Measurements from ENCODE around the gene GPBP1L1. TPM values are rescaled to one million over a fixed set of nuclear protein-coding genes. Genes with fewer than 3 reads are reported as not detected.

GPBP1L1 gene
- total and polyA plus RNA-seq, 2 of the 13 experiments (the other 11 are each of a cell fraction or from before 2014, with no cell fraction given): 45.9 to 86.1 TPM

GRCh38 chr1:45669859-45670655 is 16.3 kb downstream of the GPBP1L1 start (continued):
- no peak for TF ChIP-seq MNT (IDR thresholded peaks at IDR 0.05)
- TF ChIP-seq, protein P1, sequence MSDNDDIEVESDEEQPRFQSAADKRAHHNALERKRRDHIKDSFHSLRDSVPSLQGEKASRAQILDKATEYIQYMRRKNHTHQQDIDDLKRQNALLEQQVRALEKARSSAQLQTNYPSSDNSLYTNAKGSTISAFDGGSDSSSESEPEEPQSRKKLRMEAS (IDR thresholded peaks at IDR 0.05): no peak
- no peak for TF ChIP-seq TBX2 (CRISPR knock-in tag; IDR thresholded peaks at IDR 0.05; ENCODE audit: borderline replicate concordance)
- no peak for TF ChIP-seq ZNF430 (CRISPR knock-in tag; IDR thresholded peaks at IDR 0.05)
- no peak for TF ChIP-seq SP5 (CRISPR knock-in tag; IDR thresholded peaks at IDR 0.05; ENCODE audit: borderline replicate concordance, low read depth)
- no peak for TF ChIP-seq SRSF1 (optimal IDR thresholded peaks at IDR 0.05; ENCODE audit: low read depth, low read length)
- TF ChIP-seq IKZF5 (CRISPR knock-in tag; IDR thresholded peaks at IDR 0.05): no peak

- no TSS peak for BruUV-seq (replicated peaks)
- TF ChIP-seq SOX6 (IDR thresholded peaks at IDR 0.05): no peak
- TF ChIP-seq SOX6 (CRISPR knock-in tag; IDR thresholded peaks at IDR 0.05): no peak
- TF ChIP-seq ZNF775 (CRISPR knock-in tag; IDR thresholded peaks at IDR 0.05; ENCODE audit: borderline replicate concordance): no peak
- TF ChIP-seq ZNF292 (CRISPR knock-in tag; IDR thresholded peaks at IDR 0.05; ENCODE audit: borderline replicate concordance, low read depth): no peak
- no peak for TF ChIP-seq ZNF264 (CRISPR knock-in tag; IDR thresholded peaks at IDR 0.05)
- no peak for TF ChIP-seq PCBP2 (optimal IDR thresholded peaks at IDR 0.05; ENCODE audit: low read depth, low read length, poor library complexity, severe bottlenecking)
- TF ChIP-seq, protein P2, sequence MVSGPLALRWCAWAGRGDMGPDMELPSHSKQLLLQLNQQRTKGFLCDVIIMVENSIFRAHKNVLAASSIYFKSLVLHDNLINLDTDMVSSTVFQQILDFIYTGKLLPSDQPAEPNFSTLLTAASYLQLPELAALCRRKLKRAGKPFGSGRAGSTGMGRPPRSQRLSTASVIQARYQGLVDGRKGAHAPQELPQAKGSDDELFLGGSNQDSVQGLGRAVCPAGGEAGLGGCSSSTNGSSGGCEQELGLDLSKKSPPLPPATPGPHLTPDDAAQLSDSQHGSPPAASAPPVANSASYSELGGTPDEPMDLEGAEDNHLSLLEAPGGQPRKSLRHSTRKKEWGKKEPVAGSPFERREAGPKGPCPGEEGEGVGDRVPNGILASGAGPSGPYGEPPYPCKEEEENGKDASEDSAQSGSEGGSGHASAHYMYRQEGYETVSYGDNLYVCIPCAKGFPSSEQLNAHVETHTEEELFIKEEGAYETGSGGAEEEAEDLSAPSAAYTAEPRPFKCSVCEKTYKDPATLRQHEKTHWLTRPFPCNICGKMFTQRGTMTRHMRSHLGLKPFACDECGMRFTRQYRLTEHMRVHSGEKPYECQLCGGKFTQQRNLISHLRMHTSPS (CRISPR knock-in tag; IDR thresholded peaks at IDR 0.05; ENCODE audit: low read depth): no peak
- TF ChIP-seq DZIP1 (CRISPR knock-in tag; IDR thresholded peaks at IDR 0.05): no peak
These were observed 17.0 kb downstream of the GPBP1L1 start for GRCh38 chr1:45669379-45669778.

More at GRCh38 chr1:45669379-45669778, 17.0 kb downstream of the GPBP1L1 start:
- WGBS (ENCODE audit: low lambda C conversion rate): 50% methylated on average over 1 of the region's 1 CpG
- CTCF ChIA-PET (ENCODE audit: low intra/inter-chr PET ratio, low total read pairs): no interaction called here
- intact Hi-C loops (cut with micrococcal nuclease; ENCODE audit: unreplicated experiment): no loop called here
- H3K36me3 ChIP-seq (replicated peaks in 1 of 2; ENCODE audit: control insufficient read depth in 1 of 2, insufficient read depth in 2 of 2, low read length in 2 of 2): peaks cover 0 to 7% of the 10 kb centered on the region in 2 experiments; a peak in 1 of 5 replicates
- no peak for DNase-seq (ENCODE audit: low spot score)
- no peak overlapping the region for H3K4me3 ChIP-seq (replicated peaks in 1 of 3; ENCODE audit: insufficient read depth in 1 of 3, low read depth in 2 of 3, low read length in 3 of 3)
- H3K27ac ChIP-seq (ENCODE audit: extremely low read length, insufficient read depth, low read length): no peak overlapping the region
- ATAC-seq: no peak
- FAIRE-seq: no peak
- no peak overlapping the region for H2AFZ ChIP-seq (ENCODE audit: low read length)
- peaks cover 91% of the 10 kb centered on the region for H4K20me1 ChIP-seq (ENCODE audit: insufficient read depth, low read length)
- no peaks in the 10 kb centered on the region for H3K27me3 ChIP-seq (ENCODE audit: control insufficient read depth in 1 of 2, insufficient read depth in 2 of 2, low read length in 2 of 2)
- POLR2A ChIA-PET: interaction anchor here (1.0 kb wide), 1 partner anchor 17 kb away, joined by 3 read pairs; the partner anchor contains the start of gene GPBP1L1
- H3K4me2 ChIP-seq (ENCODE audit: low read depth, low read length): no peak overlapping the region
- no peak overlapping the region for H3K9ac ChIP-seq (ENCODE audit: insufficient read depth, low read depth, low read length)
- in situ Hi-C loops (cut with HindIII; ENCODE audit: extremely low pct_ligation_motif_present, low pct_unique_long_range_greater_than_20kb): no loop called here
- peaks cover 96% of the 10 kb centered on the region for H3K79me2 ChIP-seq (ENCODE audit: insufficient read depth, low read length)
- no peaks in the 10 kb centered on the region for H3K9me3 ChIP-seq (ENCODE audit: low read length)
- H3K4me1 ChIP-seq (ENCODE audit: insufficient read depth, low read length): peaks cover 42% of the 10 kb centered on the region
